ENCODE results near the gene EMP1. TPM values are rescaled to one million over a fixed set of nuclear protein-coding genes. Genes with fewer than 3 reads are reported as not detected.

Gene EMP1
- polyA plus RNA-seq, 2 of the 4 experiments (the other 2 are of a cell fraction): 17.3 to 21.2 TPM

GRCh38 chr12:13208533-13209435 is 12.3 kb downstream of the EMP1 start (continued):
- TF ChIP-seq ZSCAN20 (CRISPR knock-in tag; IDR thresholded peaks at IDR 0.05) (no peak), POLR2A (IDR thresholded peaks at IDR 0.05; ENCODE audit: low read length) (no peak)

DNA sequence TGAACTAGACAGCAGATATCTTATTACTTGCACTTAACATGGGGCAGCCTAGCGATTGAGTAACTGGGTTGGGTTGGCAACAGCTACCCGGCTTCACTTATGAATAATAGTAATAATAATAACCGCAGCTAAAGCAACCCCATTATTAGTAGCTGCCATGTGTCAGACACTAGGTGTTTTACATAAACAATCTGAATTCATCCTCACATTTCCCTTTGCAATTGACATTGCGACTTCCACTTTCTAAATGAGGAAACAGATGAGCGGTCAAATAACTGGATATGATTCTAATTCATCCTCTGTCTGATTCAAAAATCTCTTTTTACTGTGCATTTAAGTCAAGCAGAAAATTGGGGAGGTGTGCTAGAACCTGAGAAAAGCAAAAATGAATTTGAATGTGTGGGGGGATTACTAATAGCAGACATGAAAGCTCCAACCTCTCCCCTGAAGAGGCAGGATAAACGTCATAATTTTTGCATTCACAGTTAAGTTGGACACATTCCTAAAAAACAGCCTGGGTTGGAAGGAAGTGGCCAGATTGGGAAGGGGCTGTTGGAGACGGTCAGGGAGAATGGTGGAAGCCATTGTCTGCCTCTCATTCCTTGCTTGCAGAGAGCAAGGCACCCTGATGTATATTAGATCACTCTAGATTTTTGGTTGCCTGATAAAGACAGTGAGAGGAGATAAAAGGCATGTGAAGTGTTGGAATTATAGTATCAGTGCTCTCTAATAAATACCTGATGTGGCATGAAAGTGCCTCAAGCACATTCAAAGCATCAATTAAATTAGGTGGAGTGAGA is 13.1 kb downstream of the EMP1 start:
- H3K9me3 ChIP-seq: no peaks in the 10 kb centered on the region
- H3K4me1 ChIP-seq: peaks cover 61% of the 10 kb centered on the region
- 83% methylated on average over 7 of the region's 7 CpGs for WGBS (ENCODE audit: missing lambda C conversion rate)
- ATAC-seq (no peak), DNase-seq (ENCODE audit: low read depth in 1 of 2, low spot score in 1 of 2) (no peak), FAIRE-seq (no peak)
- no peak for TF ChIP-seq HDAC2 (IDR thresholded peaks at IDR 0.05)
- TF ChIP-seq HOXB5 (CRISPR knock-in tag; IDR thresholded peaks at IDR 0.05): no peak
- TF ChIP-seq RCOR1 (IDR thresholded peaks at IDR 0.05; ENCODE audit: low read depth, low read length): no peak
- no peak for TF ChIP-seq HEYL (CRISPR knock-in tag; IDR thresholded peaks at IDR 0.05)
- TF ChIP-seq, protein P1, sequence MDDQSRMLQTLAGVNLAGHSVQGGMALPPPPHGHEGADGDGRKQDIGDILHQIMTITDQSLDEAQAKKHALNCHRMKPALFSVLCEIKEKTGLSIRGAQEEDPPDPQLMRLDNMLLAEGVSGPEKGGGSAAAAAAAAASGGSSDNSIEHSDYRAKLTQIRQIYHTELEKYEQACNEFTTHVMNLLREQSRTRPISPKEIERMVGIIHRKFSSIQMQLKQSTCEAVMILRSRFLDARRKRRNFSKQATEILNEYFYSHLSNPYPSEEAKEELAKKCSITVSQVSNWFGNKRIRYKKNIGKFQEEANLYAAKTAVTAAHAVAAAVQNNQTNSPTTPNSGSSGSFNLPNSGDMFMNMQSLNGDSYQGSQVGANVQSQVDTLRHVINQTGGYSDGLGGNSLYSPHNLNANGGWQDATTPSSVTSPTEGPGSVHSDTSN (IDR thresholded peaks at IDR 0.05): no peak
- no peak for TF ChIP-seq ZSCAN20 (CRISPR knock-in tag; IDR thresholded peaks at IDR 0.05)
- TF ChIP-seq SREBF2 (IDR thresholded peaks at IDR 0.05): no peak
- no peak for TF ChIP-seq POLR2AphosphoS2 (conservative IDR thresholded peaks at IDR 0.05; ENCODE audit: low read length)
- no peak for TF ChIP-seq JUN (IDR thresholded peaks at IDR 0.05)
- TF ChIP-seq ZC3H11A (IDR thresholded peaks at IDR 0.05): no peak
- no peak for TF ChIP-seq CEBPB (IDR thresholded peaks at IDR 0.05)
- no peak for TF ChIP-seq HOXA7 (CRISPR knock-in tag; IDR thresholded peaks at IDR 0.05)
- TF ChIP-seq, protein P2, sequence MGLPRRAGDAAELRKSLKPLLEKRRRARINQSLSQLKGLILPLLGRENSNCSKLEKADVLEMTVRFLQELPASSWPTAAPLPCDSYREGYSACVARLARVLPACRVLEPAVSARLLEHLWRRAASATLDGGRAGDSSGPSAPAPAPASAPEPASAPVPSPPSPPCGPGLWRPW (IDR thresholded peaks at IDR 0.05): no peak
- TF ChIP-seq MAX (IDR thresholded peaks at IDR 0.05): no peak
- TF ChIP-seq MYC (IDR thresholded peaks at IDR 0.05; ENCODE audit: borderline replicate concordance, low read length): no peak
- TF ChIP-seq RFX5 (IDR thresholded peaks at IDR 0.05): no peak
- no peak for TF ChIP-seq ESRRA (IDR thresholded peaks at IDR 0.05; ENCODE audit: borderline replicate concordance, low read length)
- no peak for TF ChIP-seq ELK1 (IDR thresholded peaks at IDR 0.05; ENCODE audit: low read depth, low read length)
- no peak for TF ChIP-seq PHF8 (IDR thresholded peaks at IDR 0.05; ENCODE audit: borderline replicate concordance, low read depth)
- ChIA-PET POLR2A (no interaction called here), CTCF (interaction anchor here (1.0 to 16.5 kb wide), 19 partner anchors 10 to 958 kb away, joined by 3 to 189 read pairs (median 8); partner anchors contain the start of genes EMP1 and GSG1)
- no peak overlapping the region for H3K4me3 ChIP-seq
- peak overlapping the region; percentile 23; the same call in 2 of the 3 replicates for H3K4me2 ChIP-seq
- peak overlapping the region; percentile 29 to 76; a peak in 5 of 6 replicates for H3K27ac ChIP-seq
